Vagina (tissue), 2 donors: ENCODE data around the gene RAB32. TPM values are rescaled to one million over a fixed set of nuclear protein-coding genes. Genes with fewer than 3 reads are reported as not detected.

Experiments
- DNase-seq, 2 donors: peaks; one replicate each; pipeline ENCODE4 v3.0.0-alpha.2; 2017; ENCODE audit errors: extremely low spot score in 2 of 2
- H3K27ac ChIP-seq: fragments of 200-600 bp; sonication (generic); one replicate; pipeline ENCODE4 v1.5.1; 2019
- H3K27me3 ChIP-seq: fragments of 200-600 bp; sonication (generic); one replicate; pipeline ENCODE4 v1.5.1; 2019
- H3K36me3 ChIP-seq, 2 donors: fragments of 200-600 bp; sonication (generic); one replicate each; pipeline ENCODE4 v1.5.1; 2017 to 2019
- H3K4me1 ChIP-seq: fragments of 200-600 bp; sonication (generic); one replicate; pipeline ENCODE4 v1.5.1; 2019
- H3K4me3 ChIP-seq, 2 donors: fragments of 200-600 bp; sonication (generic); 1 replicate in 1 of 2; 2 replicates in 1 of 2; pipeline ENCODE4 v1.5.1; 2016 to 2019
- H3K9me3 ChIP-seq: fragments of 200-600 bp; sonication (generic); one replicate; pipeline ENCODE4 v1.5.1; 2019
- POLR2A ChIP-seq, 2 donors: fragments of 450-650 bp; IDR thresholded peaks; one replicate each; pipeline ENCODE4 v1.6.1; 2017; ENCODE audit warnings: antibody characterized with exemption in 2 of 2, mild to moderate bottlenecking in 2 of 2, moderate library complexity in 2 of 2
- POLR2AphosphoS5 ChIP-seq, 2 donors: sonication (generic); formaldehyde crosslinking; IDR thresholded peaks; one replicate each; pipeline ENCODE4 v1.9.0; 2017; ENCODE audit warnings: antibody characterized with exemption in 2 of 2, mild to moderate bottlenecking in 2 of 2, low read depth in 1 of 2; ENCODE audit not compliant: insufficient read depth in 1 of 2
- intact Hi-C: fragments of 100-400 bp; cut with DNase I; formaldehyde crosslinking; loops from one replicate; pipeline ENCODE4 v1.15.1; 2023
- total RNA-seq: library from RNA; depleted of rRNA; stranded (reverse); fragments of >200 nt; gene quantifications from one replicate; pipeline ENCODE4 v1.2.3, GENCODE V29; 2016
- TF ChIP-seq, protein P1 (sequence below), 3 experiments: fragments of 450-650 bp in 2 of 3; fragments of 200-600 bp in 1 of 3; sonication (generic) in 1 of 3; IDR thresholded peaks; one replicate each; pipeline ENCODE4 v1.5.1; 2017 to 2019; ENCODE audit warnings: antibody characterized with exemption in 3 of 3, mild to moderate bottlenecking in 2 of 3, moderate library complexity in 2 of 3

Gene RAB32
- total RNA-seq, 1 donor from 2014 or later: 26.8 TPM

DNA sequence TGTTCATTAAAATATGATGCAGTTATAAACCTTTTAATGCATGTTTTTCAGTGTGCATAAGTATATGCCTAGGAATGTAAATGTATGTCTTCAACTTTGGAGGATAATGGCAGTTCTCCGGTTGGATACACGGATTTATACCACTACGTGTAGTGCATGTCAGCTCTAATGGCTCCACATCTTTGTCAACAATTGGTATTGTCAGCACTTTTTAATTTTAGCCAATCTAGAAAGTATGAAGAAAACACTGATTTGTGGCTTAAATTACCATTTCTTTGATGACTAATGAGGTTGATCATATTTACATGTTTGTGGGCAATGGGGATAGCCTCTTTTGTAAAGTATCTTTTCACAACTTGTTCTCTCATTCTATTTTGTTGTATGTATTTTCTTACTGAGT, 10.9 kb upstream of the RAB32 start:
- no peaks in the 10 kb centered on the region for H3K27me3 ChIP-seq
- TF ChIP-seq POLR2A (IDR thresholded peaks at IDR 0.05) (no peak), POLR2AphosphoS5 (IDR thresholded peaks at IDR 0.05; ENCODE audit: insufficient read depth in 1 of 2, low read depth in 1 of 2) (no peak)
- TF ChIP-seq, protein P1, sequence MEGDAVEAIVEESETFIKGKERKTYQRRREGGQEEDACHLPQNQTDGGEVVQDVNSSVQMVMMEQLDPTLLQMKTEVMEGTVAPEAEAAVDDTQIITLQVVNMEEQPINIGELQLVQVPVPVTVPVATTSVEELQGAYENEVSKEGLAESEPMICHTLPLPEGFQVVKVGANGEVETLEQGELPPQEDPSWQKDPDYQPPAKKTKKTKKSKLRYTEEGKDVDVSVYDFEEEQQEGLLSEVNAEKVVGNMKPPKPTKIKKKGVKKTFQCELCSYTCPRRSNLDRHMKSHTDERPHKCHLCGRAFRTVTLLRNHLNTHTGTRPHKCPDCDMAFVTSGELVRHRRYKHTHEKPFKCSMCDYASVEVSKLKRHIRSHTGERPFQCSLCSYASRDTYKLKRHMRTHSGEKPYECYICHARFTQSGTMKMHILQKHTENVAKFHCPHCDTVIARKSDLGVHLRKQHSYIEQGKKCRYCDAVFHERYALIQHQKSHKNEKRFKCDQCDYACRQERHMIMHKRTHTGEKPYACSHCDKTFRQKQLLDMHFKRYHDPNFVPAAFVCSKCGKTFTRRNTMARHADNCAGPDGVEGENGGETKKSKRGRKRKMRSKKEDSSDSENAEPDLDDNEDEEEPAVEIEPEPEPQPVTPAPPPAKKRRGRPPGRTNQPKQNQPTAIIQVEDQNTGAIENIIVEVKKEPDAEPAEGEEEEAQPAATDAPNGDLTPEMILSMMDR (IDR thresholded peaks at IDR 0.05): no peak
- no peaks in the 10 kb centered on the region for H3K36me3 ChIP-seq
- no peak overlapping the region for H3K27ac ChIP-seq
- no peak overlapping the region for H3K4me3 ChIP-seq
- intact Hi-C loops: no loop called here
- no peak for DNase-seq
- H3K9me3 ChIP-seq: no peaks in the 10 kb centered on the region
- H3K4me1 ChIP-seq: no peaks in the 10 kb centered on the region

DNA sequence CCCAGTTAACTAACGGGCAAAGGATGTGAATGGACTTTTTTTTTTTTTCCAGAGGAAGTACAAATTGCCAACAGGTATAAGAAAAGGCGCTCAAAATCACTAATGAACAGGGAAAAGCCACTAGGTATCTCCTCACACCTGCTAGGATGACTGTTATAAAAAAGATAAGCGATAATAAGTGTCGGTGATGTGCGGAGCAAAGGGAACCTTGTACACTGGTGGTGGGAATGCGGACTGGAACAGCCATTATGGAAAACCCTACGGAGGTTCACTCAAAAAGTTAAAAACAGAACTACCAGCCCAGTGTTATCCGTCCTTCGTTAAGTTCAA, 787 bp upstream of the RAB32 start:
- H3K4me1 ChIP-seq: peaks cover 34% of the 10 kb centered on the region
- no peaks in the 10 kb centered on the region for H3K36me3 ChIP-seq
- intact Hi-C loops: no loop called here
- H3K27ac ChIP-seq: peak overlapping the region; percentile 97
- DNase-seq: no peak
- peak overlapping the region; percentile 84 to 88 for H3K4me3 ChIP-seq
- TF ChIP-seq POLR2AphosphoS5 (IDR thresholded peaks at IDR 0.05; ENCODE audit: insufficient read depth in 1 of 2, low read depth in 1 of 2) (no peak), POLR2A (IDR thresholded peaks at IDR 0.05) (no peak)
- TF ChIP-seq, protein P1 (IDR thresholded peaks at IDR 0.05): no peak
- H3K9me3 ChIP-seq: no peaks in the 10 kb centered on the region
- H3K27me3 ChIP-seq: no peaks in the 10 kb centered on the region

DNA sequence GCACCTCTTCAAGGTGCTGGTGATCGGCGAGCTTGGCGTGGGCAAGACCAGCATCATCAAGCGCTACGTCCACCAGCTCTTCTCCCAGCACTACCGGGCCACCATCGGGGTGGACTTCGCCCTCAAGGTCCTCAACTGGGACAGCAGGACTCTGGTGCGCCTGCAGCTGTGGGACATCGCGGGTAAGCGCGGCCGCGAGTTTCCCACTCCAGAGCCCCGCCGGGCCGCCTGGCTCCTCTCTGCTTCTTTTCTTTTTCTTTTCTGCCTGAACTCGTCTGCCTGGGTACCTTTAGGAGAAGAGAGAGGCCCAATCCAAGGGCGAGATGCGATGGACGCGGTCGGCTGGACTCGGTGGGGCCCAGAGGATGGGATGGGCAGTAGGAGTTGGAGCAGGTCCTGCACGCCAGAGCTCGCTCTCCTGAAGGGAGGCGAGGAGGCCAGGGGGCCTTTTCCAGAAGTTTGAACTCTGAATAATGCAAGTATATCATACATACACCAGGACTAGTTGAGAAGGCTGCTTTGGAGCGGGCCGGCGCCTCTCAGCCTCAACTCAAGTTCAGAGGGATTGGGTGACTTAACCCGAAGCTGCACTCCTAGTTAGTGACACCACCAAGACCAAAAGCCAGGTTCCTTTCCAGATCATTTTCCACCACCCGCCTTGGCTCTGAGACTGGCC, 445 bp downstream of the RAB32 start:
- Histone ChIP-seq H3K9me3 (no peaks in the 10 kb centered on the region), H3K4me1 (peaks cover 40% of the 10 kb centered on the region), H3K36me3 (no peaks in the 10 kb centered on the region), H3K27me3 (no peaks in the 10 kb centered on the region), H3K4me3 (peak overlapping the region; percentile 84 to 88), H3K27ac (peak overlapping the region; percentile 97)
- TF ChIP-seq POLR2A (IDR thresholded peaks at IDR 0.05) (no peak), POLR2AphosphoS5 (IDR thresholded peaks at IDR 0.05; ENCODE audit: insufficient read depth in 1 of 2, low read depth in 1 of 2) (peak in 1 of 2 donors; percentile 65)
- TF ChIP-seq, protein P1 (IDR thresholded peaks at IDR 0.05): no peak
- intact Hi-C loops: no loop called here
- DNase-seq: no peak

DNA sequence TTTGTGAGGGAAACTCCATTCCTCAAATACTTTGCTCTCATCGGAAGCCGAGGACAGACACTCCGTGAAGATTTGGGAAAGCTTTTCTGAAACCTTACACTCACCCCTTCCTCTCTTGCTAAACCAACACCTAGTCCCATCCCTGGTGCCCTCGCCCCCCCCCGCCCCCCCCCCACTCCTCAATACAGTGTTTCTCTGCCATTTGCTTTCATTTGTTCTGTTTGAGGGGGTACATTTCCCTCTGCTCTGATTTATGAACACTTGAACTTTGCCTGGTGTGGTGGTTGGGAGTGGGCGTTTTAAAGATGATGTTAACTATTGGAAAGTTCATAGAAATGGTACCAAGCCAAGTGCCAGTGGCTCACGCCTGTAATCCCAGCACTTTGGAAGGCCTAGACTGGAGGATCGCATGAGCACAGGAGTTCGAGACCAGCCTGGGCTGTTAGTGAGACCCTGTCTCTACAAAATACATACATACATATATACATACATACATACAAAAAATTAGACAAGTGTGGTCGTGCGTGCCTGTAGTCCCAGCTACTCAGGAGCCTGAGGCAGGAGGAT, 1.1 kb downstream of the RAB32 start:
- Histone ChIP-seq H3K9me3 (no peaks in the 10 kb centered on the region), H3K27ac (peak overlapping the region; percentile 97), H3K4me1 (peaks cover 40% of the 10 kb centered on the region), H3K4me3 (peak overlapping the region; percentile 84 to 88), H3K27me3 (no peaks in the 10 kb centered on the region), H3K36me3 (no peaks in the 10 kb centered on the region)
- TF ChIP-seq, protein P1 (IDR thresholded peaks at IDR 0.05): no peak
- TF ChIP-seq POLR2AphosphoS5 (IDR thresholded peaks at IDR 0.05; ENCODE audit: insufficient read depth in 1 of 2, low read depth in 1 of 2): no peak
- TF ChIP-seq POLR2A (IDR thresholded peaks at IDR 0.05): no peak
- no peak for DNase-seq
- intact Hi-C loops: no loop called here

DNA sequence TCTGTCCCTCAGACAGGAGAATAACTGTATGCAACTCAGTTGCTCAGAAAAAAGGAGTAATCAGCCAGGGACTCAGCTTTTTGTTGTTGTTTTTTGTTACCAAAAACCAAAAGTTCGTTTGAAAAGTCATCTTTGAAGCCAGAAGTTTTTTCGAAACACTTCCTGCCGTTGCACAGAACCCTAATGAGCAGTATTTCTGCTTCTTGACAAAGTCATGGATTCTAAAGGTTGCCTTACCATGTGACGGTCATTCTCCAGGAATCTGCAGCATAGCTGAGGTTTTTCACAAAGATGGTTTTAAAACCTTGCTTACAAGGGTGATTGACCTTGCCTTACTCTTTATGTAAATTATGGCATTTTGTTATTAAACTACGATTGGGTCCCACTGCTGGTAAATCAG, 1.9 kb downstream of the RAB32 start:
- H3K4me3 ChIP-seq: peak overlapping the region; percentile 84 to 88
- TF ChIP-seq, protein P1 (IDR thresholded peaks at IDR 0.05): no peak
- TF ChIP-seq POLR2AphosphoS5 (IDR thresholded peaks at IDR 0.05; ENCODE audit: insufficient read depth in 1 of 2, low read depth in 1 of 2) (no peak), POLR2A (IDR thresholded peaks at IDR 0.05) (no peak)

More for the DNA sequence above, 1.9 kb downstream of the RAB32 start:
- Histone ChIP-seq H3K27ac (peak overlapping the region; percentile 97), H3K4me1 (peaks cover 40% of the 10 kb centered on the region), H3K27me3 (no peaks in the 10 kb centered on the region), H3K36me3 (no peaks in the 10 kb centered on the region), H3K9me3 (no peaks in the 10 kb centered on the region)
- DNase-seq: no peak
- intact Hi-C loops: no loop called here
